NCI-H1436 (cell line): ENCODE measurements around the gene KIAA1210.

Experiments
- DNase-seq: peaks from one replicate; lab custom pipeline; 2025; lab: John Stamatoyannopoulos, UW

The KIAA1210 gene

GRCh38 chrX:119127650-119128049 is at the start of gene KIAA1210:
Gene KIAA1210 (minus strand): TSS chrX:119127812. CDS start chrX:119123642, 4,170 bp downstream.
- no peak for DNase-seq

GRCh38 chrX:119177278-119177677 is 49.7 kb upstream of the KIAA1210 start:
- no peak for DNase-seq

GRCh38 chrX:119174900-119175299 is 47.3 kb upstream of the KIAA1210 start:
- DNase-seq, result no peak

- no peak for DNase-seq
These were observed 40.5 kb upstream of the KIAA1210 start for GRCh38 chrX:119168104-119168503.

GRCh38 chrX:119158226-119158625 is 30.6 kb upstream of the KIAA1210 start:
- no peak for DNase-seq

GRCh38 chrX:119156241-119156640 is 28.6 kb upstream of the KIAA1210 start:
- DNase-seq, result no peak

- no peak for DNase-seq
These were observed 27.9 kb upstream of the KIAA1210 start for GRCh38 chrX:119155416-119156035.

- no peak for DNase-seq
These were observed 23.4 kb upstream of the KIAA1210 start for GRCh38 chrX:119151051-119151380.

- no peak for DNase-seq
These were observed 22.8 kb upstream of the KIAA1210 start for GRCh38 chrX:119150163-119151050.

- DNase-seq, result no peak
These were observed 19.9 kb upstream of the KIAA1210 start for GRCh38 chrX:119147486-119147885.

- DNase-seq, result no peak
These were observed 17.6 kb upstream of the KIAA1210 start for GRCh38 chrX:119145241-119145653.

GRCh38 chrX:119134466-119134865 is 6.9 kb upstream of the KIAA1210 start:
- DNase-seq, result no peak

GRCh38 chrX:119132961-119133360 is 5.3 kb upstream of the KIAA1210 start:
- no peak for DNase-seq

GRCh38 chrX:119132316-119132715 is 4.7 kb upstream of the KIAA1210 start:
- DNase-seq, result no peak

GRCh38 chrX:119130911-119131310 is 3.3 kb upstream of the KIAA1210 start:
- no peak for DNase-seq

GRCh38 chrX:119121341-119121740 is 6.3 kb downstream of the KIAA1210 start:
- no peak for DNase-seq

- DNase-seq, result peak; percentile 49
These were observed 8.7 kb downstream of the KIAA1210 start for GRCh38 chrX:119118780-119119395.

GRCh38 chrX:119107206-119107605 is 20.4 kb downstream of the KIAA1210 start:
- no peak for DNase-seq

- DNase-seq, result no peak
These were observed 21.8 kb downstream of the KIAA1210 start for GRCh38 chrX:119105826-119106225.

GRCh38 chrX:119101168-119101567 is 26.4 kb downstream of the KIAA1210 start:
- DNase-seq, result no peak

GRCh38 chrX:119095936-119096335 is 31.7 kb downstream of the KIAA1210 start:
- DNase-seq, result no peak

GRCh38 chrX:119094819-119095218 is 32.8 kb downstream of the KIAA1210 start:
- no peak for DNase-seq
